LNCAP (cell line): ENCODE data around the gene CASR.

Experiments used
- CTCF ChIP-seq: fragments of 450-650 bp; IDR thresholded peaks from 2 replicates; pipeline ENCODE4 v1.5.1; 2017; ENCODE audit warnings: mild to moderate bottlenecking

The CASR gene

GRCh38 chr3:122314228-122314876 lies 130.9 kb downstream of the CASR start:
- no peak for TF ChIP-seq CTCF

GRCh38 chr3:122315619-122316018 lies 132.2 kb downstream of the CASR start:
- TF ChIP-seq CTCF = no peak

DNA sequence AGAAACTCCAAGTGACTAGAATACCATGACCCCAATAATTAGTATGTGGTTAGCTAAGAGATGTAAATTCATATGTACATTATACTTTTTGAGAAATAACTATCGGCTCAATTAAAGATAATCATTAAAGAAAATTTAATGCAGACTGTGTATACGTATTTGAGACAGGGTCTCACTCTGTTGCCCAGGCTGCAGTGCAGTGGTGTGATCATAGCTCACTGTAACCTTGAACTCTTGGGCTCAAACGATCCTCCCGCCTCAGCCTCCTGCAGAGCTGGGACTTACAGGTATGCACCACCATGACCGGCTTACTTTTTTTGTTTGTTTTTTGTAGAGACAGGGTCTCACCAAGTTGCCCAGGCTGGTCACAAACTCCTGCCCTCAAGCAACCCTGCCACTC lies 132.9 kb downstream of the CASR start:
- no peak for TF ChIP-seq CTCF

GRCh38 chr3:122318620-122319019 lies 135.2 kb downstream of the CASR start:
- TF ChIP-seq CTCF = no peak

GRCh38 chr3:122322095-122323075 lies 138.9 kb downstream of the CASR start:
- no peak for TF ChIP-seq CTCF

GRCh38 chr3:122324871-122325323 lies 141.4 kb downstream of the CASR start, which contains the start of gene CSTA:
Gene CSTA, plus strand, starts transcription at chr3:122325248. Its CDS starts 45 bp downstream, at chr3:122325293.
- TF ChIP-seq CTCF = no peak

DNA sequence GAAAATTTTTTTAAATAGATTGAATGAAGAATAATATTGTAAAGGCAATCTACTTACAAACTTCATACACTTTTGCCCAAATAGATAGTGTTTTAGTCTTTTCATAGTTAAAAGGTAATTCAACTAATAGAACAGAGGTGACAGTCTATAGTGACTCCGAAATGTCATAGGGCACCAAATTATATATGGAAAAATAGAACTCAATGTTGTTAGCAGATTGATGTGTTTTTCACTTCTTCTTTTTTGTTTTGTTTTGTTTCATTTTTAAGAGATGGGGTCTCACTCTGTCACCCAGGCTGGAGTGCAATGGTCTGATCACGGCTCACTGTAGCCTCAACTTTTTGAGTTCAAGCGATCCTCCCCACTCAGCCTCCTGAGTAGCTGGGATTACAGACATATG lies 142.3 kb downstream of the CASR start:
- no peak for TF ChIP-seq CTCF
